Measurements from ENCODE around the gene FCHSD2.

The FCHSD2 gene

GRCh38 chr11:73156114-73156513 is 14.0 kb upstream of the FCHSD2 start:
- H3K9ac ChIP-seq (ENCODE audit: insufficient read length, low read depth): no peak overlapping the region
- no peaks in the 10 kb centered on the region for H3K4me1 ChIP-seq (ENCODE audit: insufficient read depth, insufficient read length)
- H3K36me3 ChIP-seq (ENCODE audit: insufficient read depth, insufficient read length, low read length): no peaks in the 10 kb centered on the region
- no peak for DNase-seq (ENCODE audit: low read depth, low spot score)
- TF ChIP-seq YY1 (IDR thresholded peaks at IDR 0.05; ENCODE audit: insufficient read depth, insufficient read length) (no peak), SUZ12 (IDR thresholded peaks at IDR 0.05; ENCODE audit: extremely low read depth, insufficient read depth, insufficient read length) (no peak), ZNF274 (IDR thresholded peaks at IDR 0.05; ENCODE audit: low read depth, low read length) (no peak)
- H3K27me3 ChIP-seq (ENCODE audit: insufficient read depth, insufficient read length): no peaks in the 10 kb centered on the region
- no peak overlapping the region for H3K4me3 ChIP-seq (ENCODE audit: insufficient read length, low read depth)
- H3K9me3 ChIP-seq (ENCODE audit: insufficient read depth, low read length): no peaks in the 10 kb centered on the region

- no peaks in the 10 kb centered on the region for H3K27me3 ChIP-seq (ENCODE audit: insufficient read depth, insufficient read length)
- no peaks in the 10 kb centered on the region for H3K9me3 ChIP-seq (ENCODE audit: insufficient read depth, low read length)
- H3K4me1 ChIP-seq (ENCODE audit: insufficient read depth, insufficient read length): no peaks in the 10 kb centered on the region
- no peak for DNase-seq (ENCODE audit: low read depth, low spot score)
- no peak overlapping the region for H3K9ac ChIP-seq (ENCODE audit: insufficient read length, low read depth)
- TF ChIP-seq YY1 (IDR thresholded peaks at IDR 0.05; ENCODE audit: insufficient read depth, insufficient read length) (no peak), ZNF274 (IDR thresholded peaks at IDR 0.05; ENCODE audit: low read depth, low read length) (no peak), SUZ12 (IDR thresholded peaks at IDR 0.05; ENCODE audit: extremely low read depth, insufficient read depth, insufficient read length) (no peak)
- H3K4me3 ChIP-seq (ENCODE audit: insufficient read length, low read depth): no peak overlapping the region
- no peaks in the 10 kb centered on the region for H3K36me3 ChIP-seq (ENCODE audit: insufficient read depth, insufficient read length, low read length)
Measured at GRCh38 chr11:73155102-73155501, 13.0 kb upstream of the FCHSD2 start.

DNA sequence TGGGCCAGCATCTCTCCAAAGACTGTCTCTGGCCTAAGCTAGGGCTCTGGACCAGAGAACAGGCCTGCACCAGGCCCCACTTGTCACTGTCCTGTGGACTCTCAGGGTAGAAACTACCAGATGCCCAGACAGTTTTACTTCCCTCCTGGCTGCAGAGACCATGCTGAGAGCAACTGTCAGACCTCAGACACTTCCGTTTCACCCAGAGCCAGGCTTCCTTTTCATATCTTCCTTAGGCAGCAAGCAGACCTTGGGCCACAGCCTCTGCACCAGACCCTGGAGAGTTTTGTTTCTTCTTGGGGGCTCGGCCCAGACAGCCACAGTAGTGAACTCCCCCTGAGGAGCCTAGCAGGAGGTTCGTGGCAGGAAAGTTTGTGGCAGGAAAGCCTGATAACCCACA is 12.1 kb upstream of the FCHSD2 start:
- Histone ChIP-seq H3K36me3 (ENCODE audit: insufficient read depth, insufficient read length, low read length) (no peaks in the 10 kb centered on the region), H3K27me3 (ENCODE audit: insufficient read depth, insufficient read length) (no peaks in the 10 kb centered on the region), H3K4me1 (ENCODE audit: insufficient read depth, insufficient read length) (no peaks in the 10 kb centered on the region), H3K4me3 (ENCODE audit: insufficient read length, low read depth) (no peak overlapping the region), H3K9me3 (ENCODE audit: insufficient read depth, low read length) (no peaks in the 10 kb centered on the region), H3K9ac (ENCODE audit: insufficient read length, low read depth) (no peak overlapping the region)
- TF ChIP-seq SUZ12 (IDR thresholded peaks at IDR 0.05; ENCODE audit: extremely low read depth, insufficient read depth, insufficient read length) (no peak), YY1 (IDR thresholded peaks at IDR 0.05; ENCODE audit: insufficient read depth, insufficient read length) (no peak), ZNF274 (IDR thresholded peaks at IDR 0.05; ENCODE audit: low read depth, low read length) (no peak)
- DNase-seq (ENCODE audit: low read depth, low spot score): no peak

- Histone ChIP-seq H3K36me3 (ENCODE audit: insufficient read depth, insufficient read length, low read length) (no peaks in the 10 kb centered on the region), H3K27me3 (ENCODE audit: insufficient read depth, insufficient read length) (no peaks in the 10 kb centered on the region), H3K9me3 (ENCODE audit: insufficient read depth, low read length) (no peaks in the 10 kb centered on the region), H3K4me1 (ENCODE audit: insufficient read depth, insufficient read length) (peaks cover 3% of the 10 kb centered on the region), H3K9ac (ENCODE audit: insufficient read length, low read depth) (no peak overlapping the region), H3K4me3 (ENCODE audit: insufficient read length, low read depth) (no peak overlapping the region)
- no peak for DNase-seq (ENCODE audit: low read depth, low spot score)
- TF ChIP-seq YY1 (IDR thresholded peaks at IDR 0.05; ENCODE audit: insufficient read depth, insufficient read length): no peak
- TF ChIP-seq ZNF274 (IDR thresholded peaks at IDR 0.05; ENCODE audit: low read depth, low read length): no peak
- TF ChIP-seq SUZ12 (IDR thresholded peaks at IDR 0.05; ENCODE audit: extremely low read depth, insufficient read depth, insufficient read length): no peak
Measured at GRCh38 chr11:73152861-73153483, 10.9 kb upstream of the FCHSD2 start.

GRCh38 chr11:73152086-73152853 is 10.2 kb upstream of the FCHSD2 start:
- no peak overlapping the region for H3K9ac ChIP-seq (ENCODE audit: insufficient read length, low read depth)
- no peak for TF ChIP-seq ZNF274 (IDR thresholded peaks at IDR 0.05; ENCODE audit: low read depth, low read length)
- no peak for TF ChIP-seq SUZ12 (IDR thresholded peaks at IDR 0.05; ENCODE audit: extremely low read depth, insufficient read depth, insufficient read length)
- TF ChIP-seq YY1 (IDR thresholded peaks at IDR 0.05; ENCODE audit: insufficient read depth, insufficient read length): no peak
- no peaks in the 10 kb centered on the region for H3K9me3 ChIP-seq (ENCODE audit: insufficient read depth, low read length)
- no peak for DNase-seq (ENCODE audit: low read depth, low spot score)
- no peaks in the 10 kb centered on the region for H3K36me3 ChIP-seq (ENCODE audit: insufficient read depth, insufficient read length, low read length)
- peaks cover 3% of the 10 kb centered on the region for H3K4me1 ChIP-seq (ENCODE audit: insufficient read depth, insufficient read length)
- no peak overlapping the region for H3K4me3 ChIP-seq (ENCODE audit: insufficient read length, low read depth)
- H3K27me3 ChIP-seq (ENCODE audit: insufficient read depth, insufficient read length): no peaks in the 10 kb centered on the region

GRCh38 chr11:73151416-73151815 is 9.3 kb upstream of the FCHSD2 start:
- H3K9ac ChIP-seq (ENCODE audit: insufficient read length, low read depth): no peak overlapping the region
- H3K9me3 ChIP-seq (ENCODE audit: insufficient read depth, low read length): no peaks in the 10 kb centered on the region
- no peaks in the 10 kb centered on the region for H3K36me3 ChIP-seq (ENCODE audit: insufficient read depth, insufficient read length, low read length)
- H3K4me3 ChIP-seq (ENCODE audit: insufficient read length, low read depth): no peak overlapping the region
- no peaks in the 10 kb centered on the region for H3K27me3 ChIP-seq (ENCODE audit: insufficient read depth, insufficient read length)
- DNase-seq (ENCODE audit: low read depth, low spot score): no peak
- peaks cover 3% of the 10 kb centered on the region for H3K4me1 ChIP-seq (ENCODE audit: insufficient read depth, insufficient read length)
- TF ChIP-seq SUZ12 (IDR thresholded peaks at IDR 0.05; ENCODE audit: extremely low read depth, insufficient read depth, insufficient read length) (no peak), ZNF274 (IDR thresholded peaks at IDR 0.05; ENCODE audit: low read depth, low read length) (no peak), YY1 (IDR thresholded peaks at IDR 0.05; ENCODE audit: insufficient read depth, insufficient read length) (no peak)

DNA sequence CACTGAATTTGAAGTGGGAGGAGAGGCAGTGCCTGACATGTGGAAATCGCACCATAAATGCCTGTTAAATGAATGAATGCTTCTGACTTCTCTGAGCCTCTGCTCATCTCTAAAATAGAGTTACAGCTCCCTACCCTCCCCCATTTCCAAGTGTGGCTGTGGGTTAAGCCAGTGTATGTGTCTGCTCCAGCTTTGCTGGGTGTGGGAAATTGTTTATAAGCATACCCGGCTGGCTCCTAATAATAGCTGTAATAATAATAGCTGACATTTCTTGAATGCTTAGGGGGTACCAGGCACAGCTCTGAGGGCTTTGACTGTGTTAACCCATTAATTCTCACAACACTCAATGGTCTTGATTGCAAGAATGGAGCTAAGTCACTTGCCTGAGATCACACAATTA is 7.0 kb upstream of the FCHSD2 start:
- TF ChIP-seq YY1 (IDR thresholded peaks at IDR 0.05; ENCODE audit: insufficient read depth, insufficient read length) (no peak), SUZ12 (IDR thresholded peaks at IDR 0.05; ENCODE audit: extremely low read depth, insufficient read depth, insufficient read length) (no peak), ZNF274 (IDR thresholded peaks at IDR 0.05; ENCODE audit: low read depth, low read length) (no peak)

More for the DNA sequence above, 7.0 kb upstream of the FCHSD2 start:
- Histone ChIP-seq H3K27me3 (ENCODE audit: insufficient read depth, insufficient read length) (no peaks in the 10 kb centered on the region), H3K36me3 (ENCODE audit: insufficient read depth, insufficient read length, low read length) (no peaks in the 10 kb centered on the region), H3K4me3 (ENCODE audit: insufficient read length, low read depth) (no peak overlapping the region), H3K4me1 (ENCODE audit: insufficient read depth, insufficient read length) (peaks cover 3% of the 10 kb centered on the region), H3K9me3 (ENCODE audit: insufficient read depth, low read length) (no peaks in the 10 kb centered on the region), H3K9ac (ENCODE audit: insufficient read length, low read depth) (no peak overlapping the region)
- DNase-seq (ENCODE audit: low read depth, low spot score): no peak

Data from NT2/D1 (cell line).